OCI-M1 (cell line): ENCODE measurements around the gene VGF.
"Not testable (repeated sequence)": the region's sequence is repeated elsewhere in the genome, so short reads cannot be mapped to it uniquely, and the experiment has no call there.

ENCODE experiments used
- DNase-seq: peaks from one replicate; lab custom pipeline; 2025; lab: John Stamatoyannopoulos, UW

Gene VGF

DNA sequence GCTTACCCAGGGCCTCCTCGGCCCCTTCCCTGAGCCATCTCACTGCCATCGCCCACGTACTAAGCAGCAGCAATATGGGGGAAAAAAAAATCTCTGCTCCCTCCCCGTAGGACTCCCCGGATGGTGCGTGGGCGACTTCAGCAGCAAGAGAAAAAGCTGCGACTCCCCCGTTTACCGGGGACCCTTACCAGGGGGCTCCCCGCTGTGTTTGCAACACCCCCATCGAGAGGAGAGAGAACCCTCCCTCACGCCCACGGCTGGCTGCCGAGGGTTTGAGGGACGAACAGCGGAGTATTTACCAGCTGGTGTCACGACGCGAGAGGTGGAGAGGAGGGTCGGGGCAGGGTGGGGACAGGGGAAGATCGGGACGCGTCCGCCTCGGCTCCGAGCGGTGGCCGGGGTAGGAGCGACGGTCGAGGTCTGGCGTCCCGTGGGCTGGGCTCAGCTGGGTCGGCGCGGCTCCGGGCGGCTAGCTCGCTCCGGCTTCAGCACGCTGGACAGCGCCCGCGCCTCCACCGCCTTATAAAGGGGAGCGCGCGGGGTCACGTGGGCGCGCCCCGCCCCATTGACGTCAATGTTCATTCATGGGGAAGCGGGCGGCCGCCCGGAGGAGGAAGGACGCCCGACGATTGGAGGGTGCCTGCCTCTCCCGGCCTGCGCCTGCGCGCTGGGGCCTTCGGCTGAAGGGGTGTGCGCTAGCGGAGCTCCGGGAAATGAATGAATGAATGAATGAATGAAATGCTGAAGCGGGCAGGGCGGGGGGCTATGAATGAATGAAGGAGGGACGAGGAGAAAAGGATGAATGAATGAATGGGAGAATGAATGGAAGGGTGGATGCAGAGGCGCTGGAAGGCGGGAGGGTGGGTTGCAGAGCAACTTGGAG is at the start of gene VGF:
TSS of gene VGF (minus strand) at position 495 of the 883 bp plus-strand sequence. CDS start 726 bp downstream, outside the sequence.
- peak; percentile 99 for DNase-seq

DNA sequence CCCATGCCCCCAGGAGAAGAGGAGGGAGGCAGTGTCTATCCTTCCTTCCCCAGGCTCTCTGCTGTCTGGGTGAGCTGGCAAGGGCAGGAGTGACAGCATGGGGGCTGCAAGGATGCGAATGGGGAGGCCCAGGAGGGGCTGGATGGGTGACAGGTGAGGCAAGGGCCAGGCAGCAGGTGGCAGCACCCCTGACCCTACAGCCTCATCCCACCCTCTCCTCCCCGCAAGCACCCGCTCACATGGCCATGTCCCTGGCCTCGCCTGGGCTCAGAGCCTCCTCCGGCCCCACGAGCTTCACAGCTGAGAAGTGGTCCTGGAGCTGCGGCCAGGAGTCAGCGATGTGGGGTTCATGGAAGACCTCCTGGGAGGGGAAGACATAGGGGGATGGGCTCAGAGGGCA is 46.6 kb upstream of the VGF start:
- DNase-seq, result no peak

DNA sequence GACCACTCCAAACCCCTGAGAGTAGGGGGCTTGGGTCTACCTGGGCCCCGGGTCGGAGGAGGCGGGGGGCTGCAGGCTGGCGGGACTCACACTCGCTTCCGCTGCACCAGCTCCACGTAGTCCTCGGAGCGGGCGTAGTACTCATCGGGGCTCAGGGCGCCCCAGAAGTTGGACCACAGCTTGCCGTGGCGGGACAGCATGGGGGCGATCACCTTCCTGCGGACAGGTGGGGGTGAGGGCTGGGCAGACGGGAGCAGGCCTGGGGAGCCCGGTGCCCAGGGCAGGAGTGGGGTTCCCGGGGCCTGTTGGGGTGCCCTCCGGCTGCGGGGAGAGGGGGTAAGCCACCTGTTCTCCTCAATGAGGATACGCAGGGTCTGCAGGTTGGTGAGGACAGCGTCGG is 46.1 kb upstream of the VGF start:
- no peak for DNase-seq

DNA sequence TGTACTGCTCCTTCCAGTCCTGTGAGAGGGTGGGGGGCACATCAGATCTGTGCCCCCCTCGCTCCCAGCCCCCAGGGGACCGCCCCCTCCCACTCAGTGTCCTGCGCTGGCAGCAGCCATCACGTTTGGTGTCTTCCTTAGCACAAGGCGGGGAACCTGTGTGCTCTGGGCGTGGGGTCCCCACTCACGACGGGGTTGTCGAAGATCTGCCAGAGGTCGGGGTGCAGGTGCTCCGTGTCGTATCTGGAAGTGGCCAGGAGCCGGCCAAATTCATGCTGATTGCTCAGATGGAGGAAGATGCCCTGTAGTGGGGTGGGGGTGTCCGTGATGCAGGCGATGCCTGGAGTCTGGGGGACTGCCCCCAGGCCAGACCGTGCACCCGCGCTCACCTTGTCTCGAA is 44.8 kb upstream of the VGF start:
- no peak for DNase-seq

DNA sequence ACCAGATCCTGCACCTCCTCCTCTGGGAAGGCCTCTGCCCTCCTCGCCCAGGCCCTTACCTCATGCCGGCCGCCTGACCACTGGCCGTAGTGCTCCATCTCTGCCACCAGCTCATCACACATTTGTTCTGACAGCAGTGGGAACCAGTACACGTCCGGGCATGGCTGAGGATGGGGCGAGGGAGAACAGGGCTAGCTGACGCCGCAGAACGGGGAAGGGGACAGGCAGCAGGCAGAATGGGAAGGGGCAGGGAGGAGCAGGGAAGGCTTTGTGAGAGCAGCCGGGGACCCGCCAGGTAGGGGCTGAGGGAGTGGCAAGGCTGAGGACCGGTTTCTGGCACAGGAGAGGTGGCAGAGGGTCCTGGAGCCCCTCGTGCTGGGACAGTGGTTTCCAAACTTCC is 43.4 kb upstream of the VGF start:
- DNase-seq, result no peak

DNA sequence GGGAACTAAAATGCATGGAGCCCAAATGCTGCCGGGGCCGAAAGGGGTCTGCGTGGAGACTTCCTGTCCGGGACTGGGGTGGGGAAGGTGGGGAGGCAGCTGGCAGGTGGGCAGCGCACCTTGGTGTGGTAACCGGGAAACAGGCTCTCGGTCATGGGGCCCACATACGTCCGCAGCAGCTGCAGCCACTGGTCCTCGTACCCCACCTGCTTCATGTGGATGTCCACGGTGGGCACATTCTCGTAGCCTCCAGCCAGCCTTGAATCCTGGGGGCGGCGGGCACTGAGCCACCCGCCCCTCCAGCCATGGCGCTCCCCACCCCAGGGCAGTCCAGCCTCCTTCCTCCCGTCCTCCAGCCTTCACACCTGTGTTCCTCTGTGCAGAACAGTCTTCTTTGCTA is 42.1 kb upstream of the VGF start:
- no peak for DNase-seq

DNA sequence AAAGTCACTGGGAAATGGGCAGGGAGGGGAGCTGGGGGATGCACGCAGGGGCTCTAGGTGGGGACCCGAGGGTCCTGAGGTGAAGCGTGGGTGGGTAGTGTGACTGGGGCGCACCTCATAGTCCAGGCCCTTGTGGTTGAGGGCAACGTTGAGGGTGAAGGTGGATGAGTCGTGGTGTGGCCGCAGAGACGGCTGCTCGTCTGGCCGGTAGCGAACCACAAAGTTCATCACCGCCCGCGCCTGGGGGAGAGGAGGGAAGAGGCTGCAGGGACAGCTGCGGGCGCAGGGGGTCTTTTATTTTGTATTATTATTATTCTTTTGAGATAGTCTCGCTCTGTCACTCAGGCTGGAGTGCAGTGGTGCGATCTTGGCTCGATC is 41.3 kb upstream of the VGF start:
- no peak for DNase-seq

DNA sequence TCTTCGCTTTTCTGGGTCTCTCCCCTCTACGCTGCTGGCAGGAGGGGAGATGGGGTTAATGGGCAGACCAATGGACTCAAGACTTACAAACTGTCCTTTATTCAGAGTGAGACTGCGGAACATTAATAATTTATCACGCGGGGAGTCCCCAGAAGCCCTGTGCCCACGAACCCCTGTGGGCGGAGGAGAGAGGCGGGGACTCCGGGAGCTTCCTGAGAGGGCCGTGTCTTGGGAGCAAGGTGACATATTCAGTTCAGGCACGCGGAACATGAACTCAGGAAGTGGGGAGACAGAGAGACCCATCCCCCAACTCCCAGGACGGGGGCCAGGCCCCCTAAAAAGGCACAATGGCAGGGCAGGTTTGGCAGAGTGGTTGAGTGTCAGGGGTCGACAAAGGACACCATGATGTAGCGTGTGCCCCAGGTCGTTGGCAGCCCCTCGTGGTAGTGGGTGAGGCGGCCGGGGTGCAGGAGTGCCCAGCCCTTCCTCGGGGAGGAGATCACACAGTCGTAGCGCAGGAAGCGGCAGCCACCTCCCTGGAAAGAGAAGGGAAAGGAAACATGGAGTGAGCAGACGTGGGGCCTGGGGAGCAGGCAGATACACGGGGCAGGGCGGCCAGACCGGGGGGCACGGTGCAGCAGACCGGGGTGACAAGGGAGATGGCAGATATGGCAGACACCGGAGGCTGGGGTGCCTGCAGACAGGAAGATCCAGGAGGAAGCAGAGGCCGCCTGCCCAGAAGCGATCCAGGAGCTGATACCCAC is 40.7 kb upstream of the VGF start:
- DNase-seq, result no peak

DNA sequence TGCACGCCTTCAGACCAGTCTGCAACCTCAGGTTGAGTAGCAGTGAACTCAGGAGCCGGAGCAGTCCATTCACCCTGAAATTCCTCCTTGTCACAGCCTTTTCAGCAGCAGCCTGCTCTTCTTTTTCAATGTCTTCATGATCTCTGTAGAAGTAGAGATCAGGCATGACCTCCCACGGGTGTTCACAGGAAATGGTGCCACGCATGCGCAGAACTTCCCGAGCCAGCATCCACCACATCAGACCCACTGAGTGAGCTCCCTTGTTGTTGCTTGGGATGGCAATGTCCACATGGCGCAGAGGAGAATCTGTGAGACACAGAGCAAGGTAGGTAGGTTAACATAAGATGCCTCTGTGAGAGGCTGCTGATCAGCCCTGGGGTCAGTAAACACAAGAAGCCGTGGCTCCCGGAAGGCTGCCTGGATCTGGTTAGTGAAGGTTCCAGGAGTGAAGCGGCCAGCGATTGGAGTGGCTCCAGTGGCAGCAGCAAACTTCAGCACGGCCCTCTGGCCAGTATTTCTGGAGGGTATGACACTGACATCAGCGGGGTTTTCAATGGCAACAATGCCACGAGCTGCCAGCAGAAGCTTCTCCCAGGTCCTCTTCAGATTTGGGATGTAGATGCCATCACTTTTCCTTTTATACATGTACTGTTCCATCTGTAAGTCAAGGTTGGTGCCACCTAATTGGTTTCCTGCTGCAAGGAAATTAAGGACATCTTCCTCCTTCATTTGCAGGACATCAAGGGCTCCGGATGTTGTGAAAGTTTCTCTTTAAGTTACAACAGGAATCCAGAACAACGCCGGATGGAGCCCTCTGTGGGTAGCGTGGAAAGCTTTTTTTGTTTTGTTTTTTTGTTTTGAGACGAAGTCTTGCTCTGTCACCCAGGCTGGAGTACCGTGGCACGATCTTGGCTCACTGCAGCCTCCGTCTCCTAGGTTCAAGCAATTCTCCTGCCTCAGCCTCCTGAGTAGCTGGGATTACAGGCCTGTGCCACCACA is 38.7 kb upstream of the VGF start:
- not testable (repeated sequence) for DNase-seq

DNA sequence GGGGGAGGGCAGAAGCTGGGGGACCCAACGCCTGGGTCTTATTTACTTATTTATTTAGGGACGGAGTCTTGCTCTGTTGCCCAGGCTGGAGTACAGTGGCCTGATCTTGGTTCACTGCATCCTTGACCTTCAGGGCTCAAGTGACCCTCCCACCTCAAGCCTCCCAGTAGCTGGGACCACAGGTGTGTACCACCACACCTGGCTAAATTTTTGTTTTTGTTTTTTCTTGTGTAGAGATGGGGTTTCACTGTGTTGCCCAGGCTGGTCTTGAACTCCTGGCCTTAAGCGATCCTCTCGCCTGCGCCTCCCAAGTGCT is 37.2 kb upstream of the VGF start:
- DNase-seq, result no peak

DNA sequence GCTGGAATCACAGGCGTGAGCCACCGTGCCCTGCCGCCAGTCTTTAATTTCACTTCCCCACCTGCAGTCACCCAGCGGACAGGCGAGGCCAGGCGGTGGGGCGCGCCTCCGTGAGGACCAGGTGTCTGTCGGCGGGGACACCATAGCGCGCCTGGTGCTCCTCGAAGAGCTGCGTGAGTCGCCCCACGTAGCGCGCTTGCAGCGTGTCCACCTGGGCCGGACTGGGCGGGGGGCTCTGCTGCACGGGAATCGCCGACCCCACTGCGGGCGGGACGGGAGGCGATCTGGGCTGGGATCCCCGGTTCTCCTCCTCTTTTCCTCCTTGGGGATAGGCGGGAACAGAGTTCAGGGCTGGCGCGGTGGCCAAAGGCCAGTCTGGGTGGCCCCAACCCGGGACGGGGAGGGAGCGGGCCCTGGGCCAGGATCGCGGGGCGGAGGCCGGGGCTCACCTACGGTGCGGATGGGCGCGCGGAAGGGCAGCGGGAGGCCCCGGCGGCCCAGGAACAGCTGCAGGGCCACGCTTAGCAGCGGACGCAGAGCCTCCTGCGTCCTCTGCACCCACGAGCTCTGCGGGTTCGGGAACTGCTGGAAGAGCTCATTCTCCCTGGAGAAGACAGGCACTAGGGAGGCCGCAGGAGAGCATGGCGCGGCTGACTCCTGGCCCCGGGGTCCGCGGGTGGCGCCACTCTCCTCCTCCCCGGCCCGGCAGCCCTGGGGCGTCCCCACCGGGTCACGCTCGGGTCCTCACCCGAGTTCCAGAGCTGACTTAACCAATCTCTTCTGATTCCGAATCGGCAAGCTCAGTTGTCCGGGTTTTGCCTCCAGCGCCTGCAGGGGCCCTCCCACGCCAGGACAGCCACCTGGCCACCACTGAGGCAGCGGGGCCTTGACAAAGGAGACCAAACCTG is 36.6 kb upstream of the VGF start:
- no peak for DNase-seq

DNA sequence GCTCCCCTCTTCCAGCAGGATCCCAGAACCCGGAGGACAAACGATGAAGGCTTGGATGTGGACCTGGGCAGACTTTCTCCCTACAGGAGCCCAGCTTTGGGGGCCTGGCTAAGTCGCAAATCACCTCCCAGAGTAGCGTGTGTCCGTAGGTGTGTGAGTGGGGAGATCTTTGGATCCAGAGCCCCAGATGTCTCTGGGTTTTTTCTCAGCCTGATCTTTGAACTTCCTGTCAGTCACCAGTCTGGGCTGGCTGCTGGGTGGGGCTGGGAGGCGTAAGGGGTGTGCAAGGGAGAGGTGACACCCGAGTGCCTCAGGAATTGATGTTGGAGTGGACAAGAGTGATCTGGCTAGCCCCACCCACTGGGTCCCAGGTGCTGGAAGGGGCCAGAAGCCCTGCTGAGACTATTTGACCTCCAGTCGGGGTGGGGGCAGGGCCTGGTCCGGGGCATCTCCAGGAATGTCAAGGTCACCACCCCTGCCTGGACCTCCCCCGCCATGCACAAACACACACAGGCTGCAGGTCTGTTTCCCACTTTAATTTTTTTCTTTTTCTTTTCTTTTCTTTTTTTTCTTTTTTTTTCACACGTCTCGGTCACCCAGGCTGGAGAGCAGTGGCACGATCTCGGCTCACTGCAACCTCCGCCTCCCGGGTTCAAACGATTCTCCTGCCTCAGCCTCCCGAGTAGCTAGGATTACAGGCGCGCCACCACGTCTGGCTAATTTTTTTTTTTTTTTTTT is 35.7 kb upstream of the VGF start, which contains the start of gene MOGAT3:
TSS of gene MOGAT3 (minus strand) at position 175 of the 738 bp plus-strand sequence. CDS start 182 bp downstream, outside the sequence.
- DNase-seq, result no peak

DNA sequence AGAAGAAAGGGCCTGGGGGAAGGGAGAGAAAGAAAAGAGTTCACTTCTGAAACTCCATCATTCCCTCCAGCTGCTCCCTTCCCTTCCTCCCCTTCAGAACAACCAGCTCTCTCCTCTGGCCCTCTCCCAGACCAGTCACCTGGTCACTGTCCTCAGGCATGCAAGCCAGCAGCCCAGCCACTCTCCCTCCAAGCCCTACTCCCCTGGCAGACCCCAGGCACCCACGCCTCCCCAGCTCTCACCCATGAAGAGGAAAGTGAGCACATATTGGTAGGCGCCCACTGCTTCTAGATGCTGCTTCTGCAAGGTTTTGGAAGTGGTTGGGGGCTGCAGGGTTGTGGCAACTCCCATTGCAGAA is 35.1 kb upstream of the VGF start:
- no peak for DNase-seq

DNA sequence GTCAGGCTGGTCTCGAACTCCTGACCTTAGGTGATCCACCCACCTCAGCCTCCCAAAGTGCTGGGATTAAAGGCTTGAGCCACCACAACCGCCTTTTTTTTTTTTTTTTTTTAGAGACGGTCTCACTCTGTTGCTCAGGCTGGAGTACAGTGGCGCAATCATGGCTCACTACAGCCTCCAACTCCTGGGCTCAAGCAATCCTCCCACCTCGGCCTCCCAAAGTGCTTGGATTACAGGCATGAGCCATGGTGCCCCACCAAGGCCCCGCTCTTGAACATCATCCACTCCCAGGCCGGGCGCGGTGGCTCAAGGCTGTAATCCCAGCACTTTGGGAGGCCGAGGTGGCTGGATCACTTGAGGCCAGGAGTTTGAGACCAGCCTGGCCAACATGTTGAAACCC is 34.2 kb upstream of the VGF start:
- not testable (repeated sequence) for DNase-seq

DNA sequence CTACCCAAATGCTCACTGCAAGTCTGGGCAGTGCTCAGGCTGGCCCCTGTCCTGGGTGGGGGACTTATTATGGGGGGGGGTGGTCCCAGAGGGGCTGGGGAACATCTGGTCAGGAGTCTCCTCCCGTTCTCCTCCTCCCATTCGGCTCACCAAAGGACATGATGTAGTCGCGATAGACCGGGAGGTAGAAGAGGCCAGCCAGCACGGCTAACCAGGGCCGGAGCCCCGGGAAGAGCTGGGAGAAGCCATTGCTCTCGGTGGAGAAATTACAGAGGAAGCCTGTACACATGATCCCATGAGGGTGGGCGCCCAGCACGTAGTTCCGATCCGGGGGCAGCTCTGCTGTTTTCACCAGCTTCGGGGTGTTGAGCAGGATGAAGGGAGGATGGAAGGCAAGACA is 33.1 kb upstream of the VGF start:
- no peak for DNase-seq

DNA sequence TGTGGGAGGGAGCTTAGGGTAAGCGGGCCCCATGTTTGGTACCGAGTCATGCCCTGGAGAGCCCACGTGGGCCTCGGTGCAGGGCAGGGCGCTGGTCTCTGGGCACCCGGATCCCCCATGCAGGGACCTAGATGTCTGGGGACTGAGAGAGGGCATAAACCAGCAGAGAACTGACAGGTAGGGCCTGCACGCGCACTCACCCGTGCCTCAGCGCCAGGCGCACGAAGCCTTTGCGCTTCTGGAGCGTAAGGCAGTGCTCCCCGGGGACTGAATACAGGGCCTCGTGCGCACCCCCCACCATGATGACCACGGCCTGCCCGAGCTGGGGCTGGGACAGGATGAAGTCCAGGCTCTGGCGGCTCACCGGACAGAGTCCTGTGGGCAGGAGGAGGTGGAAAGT is 32.6 kb upstream of the VGF start:
- no peak for DNase-seq

DNA sequence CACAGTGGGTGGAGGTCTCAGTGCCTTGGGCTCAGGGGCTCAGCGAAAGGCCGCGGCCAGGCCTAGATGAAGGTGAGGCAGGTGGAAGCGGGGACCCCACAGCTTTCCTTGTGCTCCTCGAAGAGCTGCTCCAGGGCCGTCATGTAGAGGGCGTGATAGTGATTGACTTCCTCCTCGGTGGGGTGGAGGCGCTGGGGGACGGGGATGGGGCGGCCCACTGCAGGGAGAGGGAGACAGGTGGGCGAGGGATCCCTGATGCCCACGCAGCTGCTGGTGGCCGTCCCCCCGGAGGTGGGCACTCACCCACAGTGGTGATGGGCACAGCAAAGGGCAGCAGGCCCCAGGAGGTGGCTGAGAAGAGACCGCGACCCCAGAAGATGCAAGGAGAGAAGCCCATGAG is 30.5 kb upstream of the VGF start:
- DNase-seq, result no peak

DNA sequence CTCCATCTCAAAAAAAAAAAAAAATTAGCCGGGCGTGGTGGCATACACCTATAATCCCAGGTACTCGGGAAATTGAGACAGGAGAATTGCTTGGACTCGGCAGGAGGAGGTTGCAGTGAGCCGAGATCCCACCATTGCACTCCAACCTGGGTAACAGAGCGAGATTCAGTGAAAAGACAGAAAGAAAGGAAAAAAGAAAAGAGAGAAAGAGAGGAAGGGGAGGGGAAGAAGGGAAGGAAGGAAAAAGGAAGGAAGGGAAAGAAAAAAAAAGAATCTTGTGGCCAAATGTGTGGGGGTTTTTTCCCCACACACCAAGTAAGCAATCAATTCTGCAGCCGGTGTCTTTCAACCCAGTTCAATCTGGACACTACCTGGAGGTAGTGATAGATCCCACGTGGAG is 23.7 kb upstream of the VGF start:
- no peak for DNase-seq

DNA sequence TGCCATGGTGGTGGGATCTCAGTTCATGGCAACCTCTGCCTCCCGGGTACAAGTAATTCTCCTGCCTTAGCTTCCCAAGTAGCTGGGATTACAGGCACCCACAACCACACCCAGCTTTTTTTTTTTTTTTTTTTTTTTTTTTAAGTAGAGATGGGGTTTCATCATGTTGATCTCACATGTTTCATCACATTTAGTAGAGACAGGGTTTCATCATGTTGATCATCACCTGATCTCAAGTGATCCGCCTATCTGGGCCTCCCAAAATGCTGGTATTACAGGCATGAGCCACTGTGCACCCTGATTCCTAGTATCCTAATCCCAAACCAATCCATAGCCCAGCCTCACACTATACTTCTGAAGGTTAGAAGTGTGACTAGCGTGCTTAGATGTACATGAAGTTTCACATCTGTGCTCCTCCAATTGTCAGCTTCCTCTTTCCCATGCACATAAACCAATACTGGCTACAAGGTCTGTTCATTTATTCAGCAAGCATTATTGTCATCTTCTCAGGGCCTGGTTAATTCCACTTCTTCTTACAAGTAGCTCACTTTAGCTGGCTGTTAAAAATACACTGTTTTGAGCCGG is 21.6 kb upstream of the VGF start:
- DNase-seq, result peak; percentile 51

DNA sequence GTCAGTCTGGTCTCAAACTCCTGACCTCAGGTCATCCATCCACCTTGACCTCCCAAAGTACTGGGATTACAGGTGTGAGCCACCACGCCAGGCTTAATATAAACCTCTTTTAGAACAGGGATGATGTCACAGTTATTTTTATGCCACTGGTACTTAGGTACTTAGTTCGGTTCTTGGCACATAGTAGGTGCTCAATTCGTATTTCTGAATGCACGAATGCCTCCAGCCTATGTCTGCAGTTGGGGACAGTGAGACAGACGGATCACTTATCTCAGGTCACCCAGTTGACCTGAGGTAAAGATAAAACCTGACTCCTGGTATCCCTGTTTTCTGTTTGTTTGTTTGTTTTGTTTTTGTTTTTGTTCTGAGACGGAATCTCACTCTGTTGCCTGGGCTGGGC is 20.8 kb upstream of the VGF start:
- DNase-seq, result no peak
